SK-N-SH treated with all-trans-retinoic acid at 6 μM for 48 hours (cell line): ENCODE data around the gene WDTC1.

ENCODE experiments used
- ATAC-seq: fragments of 200-7000 bp; cut with Tn5 transposase; 3 replicates; pipeline ENCODE4 v1.9.1; 2020; ENCODE audit warnings: mild to moderate bottlenecking, moderate library complexity
- ARNTL ChIP-seq: fragments of 450-650 bp; formaldehyde crosslinking; IDR thresholded peaks from 2 replicates; pipeline ENCODE4 v1.5.0; 2020; ENCODE audit warnings: low read depth, mild to moderate bottlenecking, moderate library complexity, borderline replicate concordance
- BACH2 ChIP-seq: fragments of 250-450 bp; sonication (Bioruptor Pico); IDR thresholded peaks from 2 replicates; pipeline ENCODE4 v1.9.0; 2021; ENCODE audit warnings: mild to moderate bottlenecking, borderline replicate concordance
- CREB5 ChIP-seq: fragments of 250-450 bp; sonication (Bioruptor Pico); IDR thresholded peaks from 2 replicates; pipeline ENCODE4 v1.5.1; 2020; ENCODE audit warnings: low read depth, mild to moderate bottlenecking, moderate library complexity
- CSDC2 ChIP-seq: fragments of 250-450 bp; sonication (Bioruptor Pico); IDR thresholded peaks from 2 replicates; pipeline ENCODE4 v1.5.0; 2020; ENCODE audit warnings: mild to moderate bottlenecking, moderate library complexity
- CSRNP3 ChIP-seq: fragments of 250-450 bp; sonication (Bioruptor Pico); IDR thresholded peaks from 2 replicates; pipeline ENCODE4 v1.5.1; 2021; ENCODE audit warnings: mild to moderate bottlenecking, moderate library complexity
- ESRRG ChIP-seq: fragments of 250-450 bp; sonication (Bioruptor Pico); IDR thresholded peaks from 2 replicates; pipeline ENCODE4 v1.6.1; 2021; ENCODE audit warnings: mild to moderate bottlenecking
- GLIS3 ChIP-seq: fragments of 250-450 bp; sonication (Bioruptor Pico); IDR thresholded peaks from 2 replicates; pipeline ENCODE4 v1.5.0; 2020; ENCODE audit warnings: mild to moderate bottlenecking, moderate library complexity
- ISL1 ChIP-seq: fragments of 250-450 bp; sonication (Bioruptor Pico); IDR thresholded peaks from 2 replicates; pipeline ENCODE4 v2.1.2; 2022; ENCODE audit warnings: mild to moderate bottlenecking, moderate library complexity
- OSR1 ChIP-seq: fragments of 250-450 bp; sonication (Bioruptor Pico); IDR thresholded peaks from 2 replicates; pipeline ENCODE4 v1.8.0; 2022; ENCODE audit warnings: moderate library complexity, mild to moderate bottlenecking, inconsistent platforms
- PATZ1 ChIP-seq: fragments of 250-450 bp; sonication (Bioruptor Pico); IDR thresholded peaks from 2 replicates; pipeline ENCODE4 v1.8.0; 2020; ENCODE audit warnings: mild to moderate bottlenecking, moderate library complexity, borderline replicate concordance
- POU6F1 ChIP-seq: fragments of 250-450 bp; sonication (Bioruptor Pico); IDR thresholded peaks from 2 replicates; pipeline ENCODE4 v1.8.0; 2021; ENCODE audit warnings: low read depth, mild to moderate bottlenecking, moderate library complexity, borderline replicate concordance
- PPARA ChIP-seq: fragments of 250-450 bp; sonication (Bioruptor Pico); IDR thresholded peaks from 2 replicates; pipeline ENCODE4 v1.5.0; 2020; ENCODE audit warnings: mild to moderate bottlenecking, borderline replicate concordance
- RARB ChIP-seq: fragments of 250-450 bp; sonication (Bioruptor Pico); IDR thresholded peaks from 2 replicates; pipeline ENCODE4 v1.8.0; 2021; ENCODE audit warnings: mild to moderate bottlenecking, moderate library complexity
- SNAI2 ChIP-seq: fragments of 250-450 bp; sonication (Bioruptor Pico); IDR thresholded peaks from 2 replicates; pipeline ENCODE4 v1.5.0; 2020; ENCODE audit warnings: mild to moderate bottlenecking, moderate library complexity
- TCF4 ChIP-seq: fragments of 250-450 bp; sonication (Bioruptor Pico); IDR thresholded peaks from 2 replicates; pipeline ENCODE4 v1.8.0; 2021; ENCODE audit warnings: mild to moderate bottlenecking, moderate library complexity, borderline replicate concordance
- TOX ChIP-seq: fragments of 250-450 bp; sonication (Bioruptor Pico); IDR thresholded peaks from 2 replicates; pipeline ENCODE4 v1.8.0; 2021; ENCODE audit warnings: mild to moderate bottlenecking, moderate library complexity, borderline replicate concordance
- TSHZ2 ChIP-seq: fragments of 250-450 bp; sonication (Bioruptor Pico); IDR thresholded peaks from 2 replicates; pipeline ENCODE4 v1.5.0; 2020; ENCODE audit warnings: mild to moderate bottlenecking, moderate library complexity
- ZC3H10 ChIP-seq: fragments of 250-450 bp; sonication (Bioruptor Pico); IDR thresholded peaks from 2 replicates; pipeline ENCODE4 v1.5.1; 2021; ENCODE audit warnings: mild to moderate bottlenecking, moderate library complexity
- ZFP3 ChIP-seq: fragments of 250-450 bp; sonication (Bioruptor Pico); IDR thresholded peaks from 2 replicates; pipeline ENCODE4 v1.5.0; 2020; ENCODE audit warnings: mild to moderate bottlenecking, moderate library complexity
- ZFP30 ChIP-seq: fragments of 450-650 bp; formaldehyde crosslinking; IDR thresholded peaks from 2 replicates; pipeline ENCODE4 v1.5.0; 2022; ENCODE audit warnings: mild to moderate bottlenecking, moderate library complexity
- ZNF8 ChIP-seq: fragments of 450-650 bp; formaldehyde crosslinking; IDR thresholded peaks from 2 replicates; pipeline ENCODE4 v1.5.0; 2020; ENCODE audit warnings: mild to moderate bottlenecking, moderate library complexity

Gene WDTC1

GRCh38 chr1:27269276-27269675 lies 34.8 kb downstream of the WDTC1 start:
- TF ChIP-seq TOX (CRISPR knock-in tag), result no peak
- ATAC-seq, result no peak

GRCh38 chr1:27274204-27274603 lies 39.8 kb downstream of the WDTC1 start:
- TF ChIP-seq GLIS3 (CRISPR knock-in tag) (no peak), CREB5 (CRISPR knock-in tag) (no peak), OSR1 (CRISPR knock-in tag) (no peak), ZC3H10 (CRISPR knock-in tag) (no peak), PATZ1 (CRISPR knock-in tag) (no peak), ESRRG (CRISPR knock-in tag) (no peak), ISL1 (CRISPR knock-in tag) (no peak), TCF4 (no peak), CSDC2 (CRISPR knock-in tag) (no peak), PPARA (CRISPR knock-in tag) (no peak), TOX (CRISPR knock-in tag) (no peak), ARNTL (CRISPR knock-in tag) (no peak), SNAI2 (no peak), POU6F1 (CRISPR knock-in tag) (no peak), TSHZ2 (CRISPR knock-in tag) (no peak), CSRNP3 (no peak), ZFP3 (CRISPR knock-in tag) (no peak), RARB (no peak), ZFP30 (no peak), BACH2 (CRISPR knock-in tag) (no peak)
- ATAC-seq, result no peak

GRCh38 chr1:27275696-27276095 lies 41.3 kb downstream of the WDTC1 start:
- TF ChIP-seq BACH2 (CRISPR knock-in tag) (no peak), ZNF8 (CRISPR knock-in tag) (no peak), ESRRG (CRISPR knock-in tag) (no peak), POU6F1 (CRISPR knock-in tag) (no peak), TOX (CRISPR knock-in tag) (no peak), CREB5 (CRISPR knock-in tag) (no peak), ARNTL (CRISPR knock-in tag) (no peak), ZFP3 (CRISPR knock-in tag) (no peak), GLIS3 (CRISPR knock-in tag) (no peak)
- TF ChIP-seq, all 23 proteins: peak for 0
- no peak for ATAC-seq
